GM12878 (cell line): ENCODE measurements around the gene XPO1. TPM values are rescaled to one million over a fixed set of nuclear protein-coding genes. Genes with fewer than 3 reads are reported as not detected.
A peak's percentile ranks its signal among the peaks of the same experiment; 100 is the strongest.

ENCODE experiments used
- ATAC-seq: fragments of 200-7000 bp; cut with Tn5 transposase; 3 replicates; pipeline ENCODE4 v1.9.1; 2020; ENCODE audit warnings: mild to moderate bottlenecking, moderate library complexity
- BruUV-seq: library from RNA; stranded (reverse); fragments of 400-500 nt; replicated peaks from 2 replicates; lab custom pipeline; 2021; lab: Mats Ljungman, UMichigan
- CTCF ChIA-PET: fragments of 300-600 bp; sonication (Branson Sonifier 250); formaldehyde crosslinking; extraction: SDS; loops from one replicate; lab custom pipeline; 2021; ENCODE audit warnings: inconsistent platforms; lab: Yijun Ruan, JAX
- POLR2A ChIA-PET: fragments of 350-600 bp; formaldehyde crosslinking; extraction: SDS; loops from one replicate; lab custom pipeline; 2021; ENCODE audit warnings: inconsistent platforms; lab: Charles Lee
- RAD21 ChIA-PET: fragments of 300-600 bp; sonication (Branson Sonifier 250); formaldehyde crosslinking; loops from one replicate; lab custom pipeline; 2023; ENCODE audit warnings: antibody characterized with exemption; ENCODE audit not compliant: unreplicated experiment; lab: Charles Lee
- SMC1A ChIA-PET: fragments of 300-600 bp; sonication (Branson Sonifier 250); formaldehyde crosslinking; loops from one replicate; lab custom pipeline; 2023; ENCODE audit not compliant: unreplicated experiment, uncharacterized antibody; lab: Charles Lee
- DNase-seq: peaks from one replicate; pipeline ENCODE4 v3.0.0-alpha.2; 2011; ENCODE audit warnings: low read depth, low spot score
- FAIRE-seq: peaks from 3 replicates; lab custom pipeline; 2011; peaks lifted over from hg19 to GRCh38; lab: Jason Lieb, UNC
- H2AFZ ChIP-seq: 2 replicates; pipeline ENCODE4 v1.6.0; 2011; ENCODE audit warnings: low read depth, low read length, control low read depth; ENCODE audit not compliant: control insufficient read depth
- H3K27ac ChIP-seq: 2 replicates; pipeline ENCODE4 v1.5.1; 2011; ENCODE audit warnings: control low read depth; ENCODE audit not compliant: control insufficient read depth, insufficient read depth
- H3K27me3 ChIP-seq, 2 experiments: replicated peaks in 1 of 2; 2 replicates each; pipeline versions ENCODE4 v1.6.0 to v1.6.1; 2011; ENCODE audit warnings: low read length in 1 of 2; ENCODE audit not compliant: control insufficient read depth in 2 of 2, insufficient read depth in 2 of 2
- H3K36me3 ChIP-seq, 2 experiments: 2 replicates each; pipeline ENCODE4 v1.5.1; 2011; ENCODE audit warnings: low read length in 1 of 2; ENCODE audit not compliant: control insufficient read depth in 2 of 2, insufficient read depth in 2 of 2
- H3K4me1 ChIP-seq: 2 replicates; pipeline ENCODE4 v1.6.1; 2011; ENCODE audit warnings: mild to moderate bottlenecking, low read length, moderate library complexity, mixed read lengths; ENCODE audit not compliant: control insufficient read depth, insufficient read depth
- H3K4me2 ChIP-seq: 2 replicates; pipeline ENCODE4 v1.6.0; 2011; ENCODE audit warnings: control low read depth; ENCODE audit not compliant: control insufficient read depth, insufficient read depth
- H3K4me3 ChIP-seq: fragments of 200-600 bp; sonication (generic); 2 replicates; pipeline ENCODE4 v1.5.1; 2016
- H3K79me2 ChIP-seq: 2 replicates; pipeline ENCODE4 v1.6.0; 2011; ENCODE audit warnings: low read length; ENCODE audit not compliant: control insufficient read depth, insufficient read depth
- H3K9ac ChIP-seq: 2 replicates; pipeline ENCODE4 v1.8.0; 2011; ENCODE audit warnings: low read length, control low read depth, mixed read lengths; ENCODE audit not compliant: control insufficient read depth, insufficient read depth
- H3K9me3 ChIP-seq: replicated peaks from 3 replicates; pipeline ENCODE4 v1.5.1; 2011; ENCODE audit warnings: mild to moderate bottlenecking, low read length; ENCODE audit not compliant: control insufficient read depth, insufficient read depth
- H4K20me1 ChIP-seq: 2 replicates; pipeline ENCODE4 v1.6.0; 2011; ENCODE audit not compliant: control insufficient read depth, insufficient read depth
- BACH1 ChIP-seq: fragments of 450-650 bp; IDR thresholded peaks from 2 replicates; pipeline ENCODE4 v1.6.1; 2017; ENCODE audit warnings: mild to moderate bottlenecking, borderline replicate concordance
- BCL11A ChIP-seq: IDR thresholded peaks from 2 replicates; pipeline ENCODE4 v1.6.1; 2011; ENCODE audit warnings: low read depth, low read length
- BHLHE40 ChIP-seq, 2 experiments: fragments of 450-650 bp in 1 of 2; IDR thresholded peaks; 2 replicates each; pipeline ENCODE4 v1.6.1; 2011 to 2017; ENCODE audit warnings: low read depth in 2 of 2, borderline replicate concordance in 1 of 2, improper control_type of control experiment in 1 of 2, low read length in 1 of 2, mild to moderate bottlenecking in 1 of 2
- CHD1 ChIP-seq: IDR thresholded peaks from 2 replicates; pipeline ENCODE4 v1.6.1; 2012; ENCODE audit warnings: low read depth, low read length, improper control_type of control experiment
- HDAC2 ChIP-seq: fragments of 200-600 bp; sonication (generic); IDR thresholded peaks from 2 replicates; pipeline ENCODE4 v1.6.1; 2017
- SMAD5 ChIP-seq: IDR thresholded peaks from 2 replicates; pipeline ENCODE4 v1.6.1; 2016; ENCODE audit warnings: antibody characterized with exemption, low read depth
- TAF1 ChIP-seq: IDR thresholded peaks from 2 replicates; pipeline ENCODE4 v1.6.1; 2011; ENCODE audit warnings: mild to moderate bottlenecking, low read depth, low read length, borderline replicate concordance
- WGBS: methylation state at CpG from one replicate; pipeline ENCODE4 v1.1.6; 2016; ENCODE audit warnings: low lambda C conversion rate; ENCODE audit not compliant: insufficient replicate concordance, insufficient coverage; ENCODE audit errors: missing lambda C conversion rate; 5-methylcytosine and 5-hydroxymethylcytosine counted together
- in situ Hi-C: fragments of 300-500 bp; cut with MboI; formaldehyde crosslinking; loops from 9 replicates; pipeline ENCODE4 v1.14.3; 2018; ENCODE audit warnings: mixed read lengths
- intact Hi-C: fragments of 100-400 bp; cut with micrococcal nuclease; formaldehyde crosslinking; loops from one replicate; pipeline ENCODE4 v1.14.2; 2022; ENCODE audit not compliant: unreplicated experiment
- polyA plus RNA-seq, 11 experiments: library from polyadenylated mRNA; depleted of rRNA in 4 of 11; unstranded in 6 of 11; stranded (reverse) in 5 of 11; fragments of >200 nt; fragmentation: Nextera tagmentation in 4 of 11; fragmentation: Illumina TruSeq in 1 of 11; extraction: Ambion mirVana in 4 of 11; extraction: Trizol in 1 of 11; gene quantifications; 1 replicate in 1 of 11; 2 replicates in 10 of 11; pipeline versions ENCODE4 v1.2.1 to v1.2.3, GENCODE V29; 2011 to 2016; ENCODE audit warnings: inconsistent platforms in 2 of 11, missing spikeins in 2 of 11, low read depth in 1 of 11
- total RNA-seq, 4 experiments: library from RNA; depleted of rRNA in 3 of 4; stranded (reverse); fragments of >200 nt in 3 of 4; fragmentation: Illumina TruSeq in 1 of 4; extraction: Trizol in 1 of 4; gene quantifications; 2 replicates each; pipeline versions ENCODE4 v1.2.1 to v1.2.3, GENCODE V29; 2013 to 2021
- TF ChIP-seq, protein P1 (sequence below): fragments of 450-650 bp; IDR thresholded peaks from 2 replicates; pipeline ENCODE4 v1.6.1; 2017; ENCODE audit warnings: low read depth, mild to moderate bottlenecking, moderate library complexity

Gene XPO1
- total and polyA plus RNA-seq, 10 of the 15 experiments (the other 5 are each of a cell fraction or from before 2014, with no cell fraction given) = 57.3 to 216 (median 153) TPM

DNA sequence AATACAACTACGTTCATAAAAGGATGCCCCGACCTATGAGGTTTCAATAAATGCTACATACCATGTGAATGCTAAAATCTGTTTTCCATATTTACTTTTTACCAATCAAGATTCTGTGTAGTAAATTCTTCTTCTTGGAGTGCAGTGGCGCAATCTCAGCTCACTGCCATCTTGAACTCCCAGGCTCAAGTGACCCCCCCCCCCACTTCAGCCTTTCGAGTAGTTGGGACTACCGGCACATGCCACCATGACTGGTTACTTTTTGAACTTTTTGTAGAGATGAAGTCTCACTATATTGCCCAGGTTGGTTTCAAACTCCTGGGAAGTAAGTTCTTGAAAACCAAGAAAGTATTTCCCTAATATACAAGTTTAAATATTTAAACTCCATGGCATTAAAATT, 52.9 kb downstream of the XPO1 start:
- 98% methylated on average over 5 of the region's 5 CpGs for WGBS
- RAD21 ChIA-PET = no interaction called here
- no peaks in the 10 kb centered on the region for H3K79me2 ChIP-seq

GRCh38 chr2:61478086-61478485, 60.1 kb downstream of the XPO1 start:
- H3K36me3 ChIP-seq = peaks cover 9 to 36% of the 10 kb centered on the region in 2 experiments
- FAIRE-seq (no peak), DNase-seq (no peak), ATAC-seq (no peak)
- TSS peak; percentile 85 for BruUV-seq
- in situ Hi-C loops (no loop called here), intact Hi-C loops (no loop called here)
- no peaks in the 10 kb centered on the region for H3K79me2 ChIP-seq
- H3K4me1 ChIP-seq = no peaks in the 10 kb centered on the region
- ChIA-PET RAD21 (interaction anchor here (1.0 kb wide), 2 partner anchors 47 to 52 kb away, joined by 3 read pairs; no protein-coding TSS in a partner anchor), POLR2A (interaction anchor here (1.0 kb wide), 1 partner anchor 52 kb away, joined by 5 read pairs; no protein-coding TSS in a partner anchor), SMC1A (interaction anchor here (1.2 to 2.6 kb wide), 2 partner anchors 52 to 180 kb away, joined by 3 to 10 read pairs; no protein-coding TSS in a partner anchor), CTCF (no interaction called here)
- no peaks in the 10 kb centered on the region for H3K27me3 ChIP-seq
- H3K9ac ChIP-seq = no peak overlapping the region
- no peaks in the 10 kb centered on the region for H3K9me3 ChIP-seq
- no peak overlapping the region for H3K4me2 ChIP-seq
- TF ChIP-seq BACH1 = no peak
- no peak overlapping the region for H2AFZ ChIP-seq
- no peaks in the 10 kb centered on the region for H4K20me1 ChIP-seq
- 72% methylated on average over 6 of the region's 6 CpGs for WGBS
- H3K4me3 ChIP-seq = no peak overlapping the region
- H3K27ac ChIP-seq = no peak overlapping the region

More for the DNA sequence above, 52.9 kb downstream of the XPO1 start:
- Histone ChIP-seq H3K27me3 (no peaks in the 10 kb centered on the region), H3K4me3 (no peak overlapping the region), H3K4me1 (no peaks in the 10 kb centered on the region), H3K36me3 (peaks cover 9 to 47% of the 10 kb centered on the region in 2 experiments), H3K9ac (no peak overlapping the region), H4K20me1 (no peaks in the 10 kb centered on the region), H2AFZ (no peak overlapping the region), H3K9me3 (no peaks in the 10 kb centered on the region), H3K4me2 (no peak overlapping the region)
- POLR2A ChIA-PET = interaction anchor here (1.0 kb wide), 1 partner anchor 20 kb away, joined by 3 read pairs; no protein-coding TSS in a partner anchor
- BruUV-seq = no TSS peak
- DNase-seq = no peak
- ATAC-seq = no peak
- CTCF ChIA-PET = interaction anchor here (0.6 to 3.4 kb wide), 3 partner anchors 9 to 59 kb away, joined by 3 to 18 read pairs (median 3); no protein-coding TSS in a partner anchor
- intact Hi-C loops = no loop called here
- in situ Hi-C loops = no loop called here
- SMC1A ChIA-PET = interaction anchor here (0.9 to 1.2 kb wide), 4 partner anchors 22 to 67 kb away, joined by 3 read pairs; no protein-coding TSS in a partner anchor
- TF ChIP-seq, protein P1, sequence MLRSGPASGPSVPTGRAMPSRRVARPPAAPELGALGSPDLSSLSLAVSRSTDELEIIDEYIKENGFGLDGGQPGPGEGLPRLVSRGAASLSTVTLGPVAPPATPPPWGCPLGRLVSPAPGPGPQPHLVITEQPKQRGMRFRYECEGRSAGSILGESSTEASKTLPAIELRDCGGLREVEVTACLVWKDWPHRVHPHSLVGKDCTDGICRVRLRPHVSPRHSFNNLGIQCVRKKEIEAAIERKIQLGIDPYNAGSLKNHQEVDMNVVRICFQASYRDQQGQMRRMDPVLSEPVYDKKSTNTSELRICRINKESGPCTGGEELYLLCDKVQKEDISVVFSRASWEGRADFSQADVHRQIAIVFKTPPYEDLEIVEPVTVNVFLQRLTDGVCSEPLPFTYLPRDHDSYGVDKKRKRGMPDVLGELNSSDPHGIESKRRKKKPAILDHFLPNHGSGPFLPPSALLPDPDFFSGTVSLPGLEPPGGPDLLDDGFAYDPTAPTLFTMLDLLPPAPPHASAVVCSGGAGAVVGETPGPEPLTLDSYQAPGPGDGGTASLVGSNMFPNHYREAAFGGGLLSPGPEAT = no peak
- TF ChIP-seq BHLHE40 (IDR thresholded peaks at IDR 0.05; ENCODE audit: borderline replicate concordance in 1 of 2, low read depth in 2 of 2, low read length in 1 of 2) = no peak
- no peak for TF ChIP-seq SMAD5
- no peak for TF ChIP-seq TAF1
- TF ChIP-seq HDAC2 = no peak
- TF ChIP-seq CHD1 = no peak
- TF ChIP-seq BCL11A = no peak
- TF ChIP-seq, all 136 proteins: peak for 0
- FAIRE-seq = no peak
- H3K27ac ChIP-seq = no peak overlapping the region
